ENCODE results near the gene BRIP1.
"Not testable (repeated sequence)": the region's sequence is repeated elsewhere in the genome, so short reads cannot be mapped to it uniquely, and the experiment has no call there.

BRIP1 gene

DNA sequence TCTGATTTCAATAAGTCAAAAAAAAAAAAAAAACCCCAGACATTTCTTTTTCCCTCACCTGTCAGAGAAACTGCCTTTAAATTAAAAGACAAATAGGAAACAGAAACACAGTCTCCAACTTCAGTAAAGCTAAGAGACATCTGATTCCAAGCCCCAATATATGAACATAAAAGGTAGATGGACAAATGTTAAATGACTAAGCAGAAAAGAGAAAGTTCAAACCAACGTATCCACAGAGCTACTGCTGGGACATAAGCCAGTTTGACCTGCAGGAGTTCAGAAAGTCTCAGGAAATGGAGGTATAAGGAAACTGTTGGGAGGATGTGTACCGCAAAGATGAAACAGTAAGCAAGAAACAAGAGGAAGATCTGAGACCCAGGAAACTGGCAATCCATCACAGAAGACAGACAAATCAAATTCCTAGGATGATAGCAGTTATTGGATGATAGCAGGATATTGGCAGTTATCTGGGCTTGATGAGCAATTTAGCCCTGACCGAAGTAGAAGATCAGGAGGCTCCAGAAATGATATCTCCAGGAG lies 135.0 kb downstream of the BRIP1 start:
- DNase-seq (ENCODE audit: low spot score) = no peak

DNA sequence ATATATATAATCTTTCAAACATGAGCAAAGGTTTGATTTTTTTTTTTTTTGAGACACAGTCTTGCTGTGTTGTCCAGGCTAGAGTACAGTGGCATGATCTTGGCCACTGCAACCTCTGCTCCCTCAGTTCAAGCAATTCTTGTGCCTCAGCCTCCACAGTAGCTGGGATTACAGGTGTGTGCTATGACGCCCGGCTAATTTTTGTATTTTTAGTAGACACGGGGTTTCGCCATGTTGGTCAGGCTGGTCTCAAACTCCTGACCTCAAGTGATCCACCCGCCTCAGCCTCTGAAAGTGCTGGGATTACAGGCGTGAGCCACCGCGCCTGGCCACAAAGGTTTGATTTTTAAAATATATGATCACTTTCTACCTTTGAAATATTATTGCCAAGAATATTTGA lies 135.5 kb downstream of the BRIP1 start:
- DNase-seq (ENCODE audit: low spot score) = not testable (repeated sequence)

DNA sequence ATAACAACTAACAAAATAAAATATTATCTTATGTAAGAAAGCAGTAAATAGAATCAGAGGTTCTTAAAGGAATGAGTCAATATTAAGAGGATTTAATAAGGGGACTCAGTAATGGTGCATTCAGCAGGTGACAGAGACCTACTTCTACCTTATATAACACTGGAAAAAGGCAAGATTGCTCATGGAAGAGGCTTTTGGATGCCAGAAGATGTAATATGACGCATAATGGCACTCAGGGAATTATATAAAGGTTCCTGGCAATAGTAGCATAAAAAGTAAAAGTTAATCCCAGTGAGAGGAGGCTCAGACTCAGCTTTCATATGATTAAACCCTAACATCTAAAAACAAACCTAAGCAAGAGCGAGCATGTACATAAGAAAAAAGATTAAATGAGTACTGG lies 136.4 kb downstream of the BRIP1 start:
- DNase-seq (ENCODE audit: low spot score) = no peak

DNA sequence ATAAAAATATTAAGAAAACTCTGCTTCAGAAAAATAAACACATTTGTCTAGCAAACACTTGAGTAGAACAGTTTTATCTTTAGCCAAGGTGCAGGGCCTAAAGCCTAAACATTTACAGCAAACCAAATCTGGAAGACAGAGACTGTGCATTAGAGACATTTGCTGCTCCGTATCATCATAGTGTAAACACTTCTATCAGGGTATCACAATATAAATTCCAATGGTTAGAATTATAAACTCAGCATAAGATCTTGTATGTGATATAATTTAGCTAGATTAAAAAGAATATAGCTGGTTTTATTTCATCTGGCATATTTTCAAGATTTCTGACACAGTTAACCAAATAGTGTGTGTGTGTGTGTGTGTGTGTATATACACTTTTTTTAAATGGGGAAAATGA lies 138.6 kb downstream of the BRIP1 start:
- DNase-seq (ENCODE audit: low spot score) = no peak

DNA sequence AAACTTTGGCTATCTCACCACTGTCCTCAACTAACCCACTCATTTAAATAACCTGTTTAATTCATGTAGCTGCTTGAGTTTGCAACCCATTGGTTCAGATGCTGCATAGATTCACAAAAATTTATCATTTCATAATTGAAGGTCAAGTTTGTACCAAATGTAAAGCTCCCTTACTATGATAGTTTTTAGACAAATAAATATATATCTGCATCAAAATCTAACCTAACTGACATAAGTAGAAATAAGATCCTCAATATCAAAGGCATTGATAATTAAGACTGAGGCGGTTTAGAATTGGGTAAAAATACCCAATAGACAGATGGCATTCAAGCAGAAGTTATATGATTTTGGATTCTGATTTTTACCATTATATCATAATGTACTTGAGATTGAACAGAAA lies 139.4 kb downstream of the BRIP1 start:
- DNase-seq (ENCODE audit: low spot score) = no peak

DNA sequence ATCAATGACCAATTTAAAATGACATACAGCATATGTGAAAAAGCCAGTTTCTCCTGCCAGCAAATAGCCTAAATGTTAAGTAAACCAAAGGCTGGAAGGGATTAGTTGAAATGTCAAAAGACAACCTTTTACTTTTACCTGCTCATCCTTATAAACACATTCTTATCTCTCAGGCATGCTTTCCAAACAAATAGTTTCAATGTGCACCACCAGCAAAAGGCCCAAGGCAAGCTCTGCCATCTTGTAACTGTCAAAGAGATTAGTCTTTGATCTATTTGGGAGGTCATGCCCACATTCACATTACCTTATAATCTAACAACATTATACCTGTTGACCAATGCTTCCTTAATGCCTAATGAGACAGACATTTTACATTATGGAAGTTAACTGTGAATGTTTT lies 140.1 kb downstream of the BRIP1 start:
- DNase-seq (ENCODE audit: low spot score) = no peak

DNA sequence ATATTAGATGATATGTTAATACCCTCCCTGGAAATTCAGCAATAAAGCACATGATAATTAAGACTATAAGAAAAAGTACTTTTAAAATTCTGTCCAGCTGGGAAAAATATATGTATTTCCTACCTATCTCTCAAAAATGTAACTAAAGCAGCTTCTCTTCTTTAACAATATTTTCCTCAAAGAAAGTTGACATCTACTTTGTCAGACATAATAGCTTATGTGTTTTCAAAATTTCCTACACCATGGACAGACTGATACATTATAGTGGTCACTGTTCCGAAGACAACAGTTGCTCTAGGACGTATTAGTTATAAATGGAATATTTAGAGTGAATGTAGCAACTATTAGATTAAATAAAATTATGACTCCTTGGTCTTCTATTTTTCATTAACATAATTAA lies 140.9 kb downstream of the BRIP1 start:
- DNase-seq (ENCODE audit: low spot score) = no peak

DNA sequence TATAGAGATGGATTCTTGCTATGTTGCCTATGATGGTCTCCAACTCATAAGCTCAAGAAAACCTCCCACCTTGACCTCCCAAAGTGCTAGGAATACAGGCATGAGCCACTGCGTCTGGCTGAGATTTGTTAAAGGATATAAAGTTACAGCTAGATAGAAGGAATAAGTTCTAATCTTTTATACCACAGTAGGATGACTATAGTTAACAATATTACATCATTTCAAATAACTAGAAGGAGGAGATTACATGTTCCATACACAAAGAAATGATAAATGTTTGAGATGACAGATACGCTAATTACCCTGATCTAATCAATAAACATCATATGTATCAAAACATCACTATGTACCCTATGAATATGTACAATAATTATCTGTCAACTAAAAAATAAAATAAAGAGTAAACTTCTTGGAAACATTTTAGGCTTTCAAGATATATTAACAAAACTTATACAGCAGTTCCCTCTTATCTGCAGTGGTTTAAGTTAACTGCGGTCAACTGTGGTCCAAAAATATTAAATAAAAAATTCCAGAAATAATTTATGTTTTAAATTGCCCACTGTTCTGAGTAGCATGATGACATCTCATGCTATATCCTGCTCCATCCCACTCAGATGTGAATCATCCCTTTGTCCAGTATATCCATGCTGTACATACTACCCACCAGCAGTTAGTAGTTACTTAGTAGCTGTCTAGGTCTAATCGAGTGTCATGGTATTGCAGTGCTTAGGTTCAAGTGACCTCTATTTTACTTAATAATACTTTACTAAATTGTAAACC lies 143.1 kb downstream of the BRIP1 start:
- no peak for DNase-seq (ENCODE audit: low spot score)

DNA sequence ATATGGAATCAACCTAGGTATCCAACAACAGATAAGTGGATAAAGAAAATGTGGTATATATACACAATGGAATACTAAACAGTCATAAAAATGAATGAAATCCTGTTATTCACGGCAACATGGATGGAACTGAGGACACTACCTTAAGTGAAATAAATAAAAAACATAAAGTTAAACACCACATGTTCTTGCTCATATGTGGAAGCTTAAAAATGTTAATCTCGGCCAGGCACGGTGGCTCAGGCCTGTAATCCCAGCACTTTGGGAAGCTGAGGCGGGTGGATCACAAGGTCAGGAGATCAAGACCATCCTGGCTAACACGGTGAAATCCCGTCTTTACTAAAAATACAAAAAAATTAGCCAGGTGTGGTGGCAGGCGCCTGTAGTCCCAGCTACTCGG lies 144.1 kb downstream of the BRIP1 start:
- not testable (repeated sequence) for DNase-seq (ENCODE audit: low spot score)

DNA sequence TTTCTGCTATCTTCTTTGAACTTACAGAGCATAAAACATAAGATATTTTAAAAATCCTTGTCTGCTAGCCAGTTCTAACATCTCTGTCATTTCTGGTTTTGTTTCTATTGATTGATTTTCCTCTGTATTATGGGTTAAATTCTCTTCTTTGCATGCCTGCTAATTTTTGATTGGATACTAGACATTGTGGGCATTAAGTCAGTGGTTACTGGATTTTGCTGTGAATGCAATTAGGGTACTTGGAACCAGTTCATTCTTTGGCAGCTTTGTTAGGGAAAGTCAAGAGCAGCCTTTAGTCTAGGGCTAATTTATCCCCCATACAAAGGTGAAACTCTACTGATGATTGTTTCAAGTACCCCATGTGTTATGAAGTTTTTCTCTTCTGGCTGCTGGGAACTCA lies 145.3 kb downstream of the BRIP1 start:
- no peak for DNase-seq (ENCODE audit: low spot score)

DNA sequence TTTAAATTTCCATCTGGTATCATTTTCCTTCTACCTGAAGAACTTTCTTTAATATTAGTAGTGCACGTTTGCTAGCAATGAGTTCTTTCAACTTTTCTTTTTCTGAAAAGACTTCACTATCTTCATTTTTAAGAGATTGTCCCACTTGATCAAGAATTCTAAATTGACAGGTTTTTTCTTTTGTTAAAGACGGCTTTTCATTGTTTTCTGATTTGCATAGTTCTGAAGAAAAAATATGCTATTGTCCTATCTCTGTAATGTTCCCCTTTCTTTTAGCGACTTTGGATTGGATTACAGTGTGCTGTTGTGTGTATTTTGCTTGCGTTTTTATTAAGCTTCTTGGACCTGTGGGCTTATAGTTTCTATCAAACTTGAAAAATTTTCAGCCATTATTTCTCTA lies 146.0 kb downstream of the BRIP1 start:
- DNase-seq (ENCODE audit: low spot score) = no peak

DNA sequence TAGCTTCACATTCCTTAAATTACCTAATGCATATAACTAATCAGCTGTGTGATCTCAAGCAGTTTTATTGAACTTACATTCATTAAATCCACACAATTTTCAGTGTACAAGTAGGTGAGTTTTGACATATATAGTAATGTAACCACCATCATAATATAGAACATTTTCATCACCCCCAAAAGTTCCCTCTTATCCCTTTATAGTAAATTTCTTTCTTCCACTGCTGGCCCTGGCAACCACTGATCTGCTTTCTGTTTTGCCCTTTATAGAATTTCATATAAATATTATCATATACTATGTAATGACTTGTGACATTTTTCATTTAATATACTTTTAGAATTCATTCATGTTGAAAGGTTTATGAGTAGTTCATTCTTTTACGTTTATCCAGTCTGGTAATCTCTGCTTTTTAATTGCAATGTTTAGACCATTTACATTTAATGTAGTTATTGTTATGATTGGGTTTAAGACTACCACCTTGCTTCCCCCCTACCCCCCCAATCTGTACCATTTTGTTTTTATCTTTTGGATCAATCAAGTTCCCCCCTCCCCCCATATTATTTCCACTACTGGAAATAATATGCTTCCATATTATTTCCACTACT lies 147.0 kb downstream of the BRIP1 start:
- no peak for DNase-seq (ENCODE audit: low spot score)

DNA sequence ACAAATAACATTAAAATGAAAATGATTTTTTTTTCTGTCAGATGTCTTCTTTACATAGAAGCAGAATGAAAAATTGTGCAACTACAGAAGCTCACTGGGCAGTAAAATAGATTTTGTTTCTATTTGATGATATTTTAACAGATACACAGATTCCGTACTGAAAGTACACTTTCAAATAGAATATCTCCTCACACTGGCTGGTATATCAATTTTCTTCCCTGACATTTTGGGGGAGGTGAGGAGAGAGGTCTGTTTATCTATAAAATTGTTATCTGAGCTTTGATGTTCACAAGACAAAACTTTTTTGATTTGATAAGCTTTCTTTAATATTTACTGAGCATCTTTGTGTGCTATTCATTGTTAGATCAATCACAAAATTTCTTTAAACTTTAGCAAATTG lies 148.0 kb downstream of the BRIP1 start:
- DNase-seq (ENCODE audit: low spot score) = no peak

DNA sequence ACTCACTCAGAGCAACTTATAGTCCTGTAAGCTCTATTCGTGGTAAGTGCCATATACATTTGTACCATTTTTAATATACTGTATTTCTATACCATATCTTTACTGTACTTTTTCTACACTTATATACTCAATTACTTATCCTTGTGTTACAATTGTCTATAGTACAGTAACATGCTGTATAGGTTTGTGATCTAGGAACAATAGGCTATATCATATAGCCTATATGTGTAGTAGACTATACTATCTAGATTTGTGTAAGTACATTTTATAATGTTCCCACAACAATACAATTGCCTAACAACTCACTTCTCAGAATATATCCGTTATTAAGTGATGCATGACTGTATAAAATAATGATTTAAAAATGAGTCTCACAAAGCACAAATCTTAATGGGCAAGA lies 149.0 kb downstream of the BRIP1 start:
- no peak for DNase-seq (ENCODE audit: low spot score)

DNA sequence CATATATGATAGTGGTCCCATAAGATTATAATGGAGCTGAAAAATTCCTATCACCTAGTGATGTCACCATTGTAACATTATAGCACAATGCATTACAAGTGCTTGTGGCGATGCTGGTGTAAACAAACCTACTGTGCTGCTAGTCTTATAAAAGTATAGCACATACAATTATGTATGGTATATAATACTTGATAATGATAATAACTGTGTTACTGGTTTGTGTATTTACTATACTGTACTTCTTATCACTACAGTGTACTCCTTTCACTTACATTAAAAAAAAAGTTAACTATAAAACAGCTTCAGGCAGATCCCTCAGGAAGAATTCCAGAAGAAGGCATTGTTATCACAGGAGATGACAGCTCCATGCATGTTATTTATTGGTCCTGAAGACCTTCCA lies 150.3 kb downstream of the BRIP1 start:
- DNase-seq (ENCODE audit: low spot score) = no peak

DNA sequence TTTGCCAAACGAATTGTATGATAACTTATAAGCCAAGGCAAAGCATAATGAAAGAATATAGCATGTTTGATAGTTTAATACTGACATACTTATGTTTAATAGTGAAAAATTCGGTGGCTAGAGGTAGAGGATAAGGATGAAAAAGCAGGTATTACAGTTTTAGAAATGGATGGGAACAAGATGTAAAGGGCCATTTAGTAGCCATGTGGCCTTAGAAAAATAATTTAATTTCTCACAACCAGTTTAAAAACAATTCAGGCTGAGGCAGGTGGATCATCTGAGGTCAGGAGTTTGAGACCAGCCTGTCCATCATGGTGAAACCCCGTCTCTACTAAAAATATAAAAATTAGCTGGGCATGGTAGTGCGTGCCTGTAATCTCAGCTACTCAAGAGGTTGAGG lies 152.8 kb downstream of the BRIP1 start:
- DNase-seq (ENCODE audit: low spot score) = no peak

DNA sequence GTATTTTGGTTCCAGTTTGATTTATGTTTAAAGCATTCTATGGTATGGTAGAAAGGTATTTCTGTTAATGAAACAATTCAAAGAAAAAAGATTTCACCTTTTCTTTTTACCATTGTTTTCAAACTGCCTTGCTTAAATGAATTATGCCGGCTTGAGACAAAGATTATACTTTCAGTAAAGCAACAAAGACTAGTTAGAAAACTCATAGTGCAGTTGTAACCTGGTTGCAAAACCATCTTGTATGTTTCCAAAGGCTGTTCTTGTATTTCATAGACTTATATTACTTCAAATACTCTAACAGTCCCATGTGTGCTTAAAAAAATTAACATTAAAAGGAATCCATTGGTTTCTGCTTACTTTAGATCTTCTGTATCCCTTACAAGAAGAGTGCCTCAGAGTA lies 153.8 kb downstream of the BRIP1 start:
- no peak for DNase-seq (ENCODE audit: low spot score)

DNA sequence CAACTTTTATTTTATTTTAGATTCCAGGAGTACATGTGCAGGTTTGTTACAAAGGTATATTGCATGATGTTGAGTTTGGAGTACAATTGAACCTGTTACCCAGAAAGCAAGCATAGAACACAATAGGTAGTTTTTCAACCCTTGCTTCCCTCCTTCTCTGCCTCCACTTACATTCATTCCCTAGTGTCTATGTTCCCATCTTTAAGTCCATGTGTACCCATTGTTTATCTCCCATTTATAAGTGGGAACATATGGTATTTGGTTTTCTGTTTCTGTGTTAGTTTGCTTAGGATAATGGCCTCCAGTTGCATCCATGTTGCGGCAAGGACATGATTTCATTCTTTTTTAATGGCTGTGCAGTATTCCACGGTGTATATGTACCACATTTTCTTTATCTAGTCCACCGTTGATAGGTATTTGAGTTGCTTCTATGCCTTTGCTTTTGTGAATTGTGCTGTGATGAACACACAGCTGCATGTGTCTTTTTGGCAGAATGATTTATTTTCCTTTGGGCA lies 158.3 kb downstream of the BRIP1 start:
- DNase-seq (ENCODE audit: low spot score) = no peak

DNA sequence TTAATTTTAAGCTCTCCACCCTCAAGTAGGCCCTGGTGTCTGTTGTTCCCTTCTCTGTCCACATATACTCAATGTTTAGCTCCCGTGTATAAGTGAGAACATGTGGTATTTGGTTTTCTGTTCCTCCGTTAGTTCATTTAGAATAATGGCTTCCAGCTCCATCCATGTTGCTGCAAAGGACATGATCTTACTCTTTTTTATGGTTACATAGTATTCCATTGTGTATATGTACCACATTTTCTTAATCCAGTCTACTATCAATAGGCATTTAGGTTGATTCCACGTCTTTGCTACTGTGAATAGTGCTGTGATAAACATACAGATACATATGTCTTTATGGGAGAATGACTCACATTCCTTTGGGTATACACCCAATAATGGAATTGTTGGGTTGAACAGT lies 160.9 kb downstream of the BRIP1 start:
- DNase-seq (ENCODE audit: low spot score) = no peak

DNA sequence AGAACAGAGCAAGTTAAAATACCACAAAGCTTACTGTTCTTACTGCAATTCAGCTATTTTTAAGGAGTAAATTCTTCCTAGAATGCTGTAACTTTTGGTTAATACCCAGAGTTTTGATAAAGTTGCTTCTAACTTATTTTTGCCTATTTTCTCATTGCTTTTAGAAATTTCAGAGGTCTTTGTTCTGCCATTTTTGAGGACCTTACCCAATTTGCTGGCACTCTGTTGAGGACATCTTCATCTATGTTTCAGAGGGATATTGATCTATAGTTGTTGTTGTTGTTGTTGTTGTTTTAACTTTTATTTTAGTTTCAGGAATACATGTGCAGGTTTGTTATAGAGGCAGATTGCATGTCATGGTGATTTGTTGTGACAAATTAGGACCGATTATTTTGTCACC lies 161.3 kb downstream of the BRIP1 start:
- DNase-seq (ENCODE audit: low spot score) = no peak

DNA sequence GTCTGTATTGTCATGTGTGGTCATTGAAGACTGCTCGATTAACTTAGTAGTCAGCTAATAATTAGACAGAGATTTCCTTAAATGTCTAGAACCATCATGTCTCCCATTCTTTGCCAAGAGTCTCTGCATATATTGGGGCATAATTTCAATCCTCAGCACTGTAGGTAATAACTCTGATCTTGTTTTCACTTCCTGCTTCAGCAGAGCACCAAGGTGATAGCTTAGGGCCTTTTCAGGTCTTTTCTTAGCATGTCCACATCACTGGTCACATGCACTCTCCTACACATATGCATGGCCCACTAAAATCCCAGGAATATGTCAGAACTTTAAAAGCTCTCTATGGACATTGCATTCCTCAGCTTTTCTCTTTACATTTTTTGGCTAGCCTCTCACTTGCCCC lies 162.0 kb downstream of the BRIP1 start:
- no peak for DNase-seq (ENCODE audit: low spot score)

DNA sequence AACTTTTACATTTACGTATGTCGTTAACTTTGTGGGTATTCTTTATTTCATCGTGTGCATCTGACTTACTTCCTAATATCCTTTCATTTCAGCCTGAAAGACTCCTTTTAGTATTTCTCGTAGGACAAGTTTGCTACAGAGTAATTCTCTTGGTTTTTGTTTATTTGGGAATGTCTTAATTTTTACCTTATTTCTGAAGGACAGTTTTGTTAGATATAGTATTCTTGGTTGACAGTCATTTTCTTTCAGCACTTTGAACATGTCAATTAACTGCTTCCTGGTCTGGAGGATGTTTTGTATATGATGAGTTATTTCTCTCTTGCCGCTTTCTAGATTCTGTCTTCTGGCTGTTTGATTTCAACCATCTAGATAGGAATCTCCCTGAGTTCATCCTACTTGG lies 163.1 kb downstream of the BRIP1 start:
- DNase-seq (ENCODE audit: low spot score) = no peak

DNA sequence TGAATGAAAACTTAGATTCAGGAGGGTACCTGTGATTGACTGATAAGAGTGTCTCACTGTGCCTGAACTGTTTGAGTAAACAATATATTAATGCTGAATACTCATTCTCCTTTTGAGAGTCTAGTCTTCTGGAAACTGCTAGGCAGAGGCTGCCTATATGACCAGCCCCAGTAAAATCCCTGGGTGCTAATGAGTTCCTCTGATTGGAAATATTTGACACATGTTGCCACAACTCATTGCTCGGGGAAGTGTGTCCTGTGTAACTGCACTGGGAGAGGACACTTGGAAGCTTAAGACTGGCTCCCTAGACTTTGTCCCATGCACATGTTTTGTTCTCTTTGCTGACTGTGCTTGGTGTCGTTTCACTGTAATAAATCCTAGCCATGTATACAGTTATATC lies 163.6 kb downstream of the BRIP1 start:
- DNase-seq (ENCODE audit: low spot score) = no peak

DNA sequence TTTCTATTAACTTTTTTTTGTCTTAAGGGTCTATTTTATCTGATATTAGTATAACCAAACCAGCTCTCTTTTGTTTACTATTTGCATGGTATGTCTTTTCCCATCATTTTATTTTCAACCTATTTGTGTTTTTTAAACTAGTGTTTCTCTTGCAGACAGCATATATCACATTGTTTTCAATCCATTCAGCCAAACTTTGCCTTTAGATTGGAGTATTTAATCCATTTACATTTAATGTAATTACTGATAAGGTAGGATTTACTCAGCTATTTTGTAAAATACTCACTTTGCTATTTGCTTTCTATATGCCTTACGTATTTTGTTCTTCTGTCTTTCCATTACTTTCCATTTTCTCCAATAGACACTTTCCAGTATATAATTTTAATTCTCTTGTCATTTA lies 164.3 kb downstream of the BRIP1 start:
- no peak for DNase-seq (ENCODE audit: low spot score)

Measured in AG08395 (cell line).